HG03469 (cell line): ENCODE data around the gene CHAC2.
A peak's percentile ranks its signal among the peaks of the same experiment; 100 is the strongest.
"Not testable (repeated sequence)": the region's sequence is repeated elsewhere in the genome, so short reads cannot be mapped to it uniquely, and the experiment has no call there.

Source experiments
- ATAC-seq: cut with Tn5 transposase; IDR thresholded peaks from one replicate; pipeline ENCODE4 v1.9.1; 2021; ENCODE audit warnings: mild to moderate bottlenecking, moderate library complexity, moderate number of reproducible peaks; ENCODE audit not compliant: unreplicated experiment

CHAC2 gene

GRCh38 chr2:53767405-53768241 is at the start of gene CHAC2:
Gene CHAC2, plus strand, starts transcription at chr2:53767804. Its CDS starts 83 bp downstream, at chr2:53767887.
- peak; percentile 80 for ATAC-seq

- ATAC-seq, result not testable (repeated sequence)
These were observed 46.7 kb upstream of the CHAC2 start for GRCh38 chr2:53720944-53721343.

GRCh38 chr2:53724536-53724935 is 43.1 kb upstream of the CHAC2 start:
- ATAC-seq, result no peak

GRCh38 chr2:53725662-53726061 is 41.9 kb upstream of the CHAC2 start:
- no peak for ATAC-seq

- no peak for ATAC-seq
These were observed 39.7 kb upstream of the CHAC2 start for GRCh38 chr2:53727921-53728320.

- no peak for ATAC-seq
These were observed 38.4 kb upstream of the CHAC2 start for GRCh38 chr2:53729143-53729762.

- ATAC-seq, result no peak
These were observed 30.5 kb upstream of the CHAC2 start for GRCh38 chr2:53737091-53737490.

- no peak for ATAC-seq
These were observed 28.6 kb upstream of the CHAC2 start for GRCh38 chr2:53739032-53739431.

- ATAC-seq, result no peak
These were observed 27.4 kb upstream of the CHAC2 start for GRCh38 chr2:53740170-53740569.

- ATAC-seq, result no peak
These were observed 23.1 kb upstream of the CHAC2 start for GRCh38 chr2:53744395-53745065.

- ATAC-seq, result no peak
These were observed 17.4 kb upstream of the CHAC2 start for GRCh38 chr2:53750041-53750768.

GRCh38 chr2:53751728-53752127 is 15.9 kb upstream of the CHAC2 start:
- ATAC-seq, result peak; percentile 97

GRCh38 chr2:53752385-53752784 is 15.2 kb upstream of the CHAC2 start:
- no peak for ATAC-seq

GRCh38 chr2:53753041-53753440 is 14.6 kb upstream of the CHAC2 start:
- ATAC-seq, result no peak

GRCh38 chr2:53755121-53755520 is 12.5 kb upstream of the CHAC2 start:
- ATAC-seq, result no peak

- ATAC-seq, result no peak
These were observed 11.0 kb upstream of the CHAC2 start for GRCh38 chr2:53756644-53757043.

- ATAC-seq, result not testable (repeated sequence)
These were observed 10.4 kb upstream of the CHAC2 start for GRCh38 chr2:53757206-53757605.

- no peak for ATAC-seq
These were observed 1.8 kb upstream of the CHAC2 start for GRCh38 chr2:53765767-53766166.

- peak; percentile 34 for ATAC-seq
These were observed 588 bp downstream of the CHAC2 start for GRCh38 chr2:53768242-53768542.

- no peak for ATAC-seq
These were observed 1.8 kb downstream of the CHAC2 start for GRCh38 chr2:53769318-53769945.

- ATAC-seq, result no peak
These were observed 2.7 kb downstream of the CHAC2 start for GRCh38 chr2:53770264-53770663.
